ENCODE data around the gene KAT7. TPM values are rescaled to one million over a fixed set of nuclear protein-coding genes. Genes with fewer than 3 reads are reported as not detected.
A peak's percentile ranks its signal among the peaks of the same experiment; 100 is the strongest.

KAT7 gene
- polyA plus RNA-seq, 3 donors = 17.5 to 28.1 (median 18.1) TPM

- Histone ChIP-seq H3K36me3 (replicated peaks in 1 of 2; ENCODE audit: control insufficient read depth in 1 of 2, insufficient read depth in 2 of 2, low read length in 2 of 2) (peaks cover 26 to 74% of the 10 kb centered on the region in 2 donors), H3K4me2 (replicated peaks; ENCODE audit: extremely low read depth, low read length, poor library complexity, severe bottlenecking) (no peak overlapping the region)
- H3K36me3 Mint-ChIP-seq = peaks cover 58 to 77% of the 10 kb centered on the region in 2 donors
Observed at GRCh38 chr17:49832840-49833599, 44.5 kb downstream of the KAT7 start.

More at GRCh38 chr17:49832840-49833599, 44.5 kb downstream of the KAT7 start:
- Mint-ChIP-seq H3K27me3 (ENCODE audit: low read depth in 3 of 3) (no peaks in the 10 kb centered on the region), H3K9me3 (peaks cover 0 to 2% (median 0%) of the 10 kb centered on the region in 7 donors), H3K27ac (peak overlapping the region in 5 of 7 donors; percentile 39 to 76 (median 62)), H3K4me1 (peaks cover 29% of the 10 kb centered on the region), H3K4me3 (no peak overlapping the region)
- peaks cover 17 to 28% of the 10 kb centered on the region in 2 donors for H3K4me1 ChIP-seq (ENCODE audit: control insufficient read depth in 1 of 2, insufficient read depth in 2 of 2, low read length in 2 of 2)
- no peaks in the 10 kb centered on the region for H3K27me3 ChIP-seq (ENCODE audit: control insufficient read depth in 2 of 2, insufficient read depth in 2 of 2, low read length in 2 of 2)
- 0% methylated on average over 2 of the region's 7 CpGs for WGBS (ENCODE audit: insufficient coverage)
- no peak overlapping the region for H3K9ac ChIP-seq (ENCODE audit: insufficient read depth, low read length, poor library complexity, severe bottlenecking)
- H2AFZ ChIP-seq (ENCODE audit: insufficient read depth, low read depth, low read length, poor library complexity, severe bottlenecking) = no peak overlapping the region
- peak overlapping the region in 1 of 2 donors; percentile 40 for H3K27ac ChIP-seq (ENCODE audit: low read depth in 1 of 2, low read length in 2 of 2)
- no peaks in the 10 kb centered on the region for H4K20me1 ChIP-seq (ENCODE audit: insufficient read depth, low read length)
- no peak for TF ChIP-seq CTCF (IDR thresholded peaks at IDR 0.05)
- intact Hi-C loops (cut with micrococcal nuclease) = no loop called here
- no peaks in the 10 kb centered on the region for H3K9me3 ChIP-seq (replicated peaks in 1 of 2; ENCODE audit: control insufficient read depth in 1 of 2, insufficient read depth in 1 of 2, low read length in 2 of 2)
- H3K4me3 ChIP-seq (replicated peaks in 1 of 3; ENCODE audit: low read depth in 2 of 3, low read length in 3 of 3) = no peak overlapping the region
- H3K79me2 ChIP-seq (ENCODE audit: insufficient read depth, low read length) = no peaks in the 10 kb centered on the region
- no peak for DNase-seq

Measured in CD14-positive monocyte (primary cell).